HG02763 (cell line): ENCODE results near the gene MROH7.

ENCODE experiments used
- ATAC-seq: cut with Tn5 transposase; IDR thresholded peaks from one replicate; pipeline ENCODE4 v1.9.1; 2021; ENCODE audit warnings: mild to moderate bottlenecking, moderate library complexity; ENCODE audit not compliant: unreplicated experiment

The MROH7 gene

GRCh38 chr1:54640863-54641836 is at the start of gene MROH7:
Gene MROH7 (plus strand): TSS chr1:54641786. CDS start chr1:54652927, 11,141 bp downstream.
- no peak for ATAC-seq

GRCh38 chr1:54593571-54594160 is 47.9 kb upstream of the MROH7 start:
- ATAC-seq = no peak

- ATAC-seq = no peak
Observed at GRCh38 chr1:54594463-54594862, 47.1 kb upstream of the MROH7 start.

GRCh38 chr1:54595956-54596498 is 45.6 kb upstream of the MROH7 start:
- ATAC-seq = no peak

DNA sequence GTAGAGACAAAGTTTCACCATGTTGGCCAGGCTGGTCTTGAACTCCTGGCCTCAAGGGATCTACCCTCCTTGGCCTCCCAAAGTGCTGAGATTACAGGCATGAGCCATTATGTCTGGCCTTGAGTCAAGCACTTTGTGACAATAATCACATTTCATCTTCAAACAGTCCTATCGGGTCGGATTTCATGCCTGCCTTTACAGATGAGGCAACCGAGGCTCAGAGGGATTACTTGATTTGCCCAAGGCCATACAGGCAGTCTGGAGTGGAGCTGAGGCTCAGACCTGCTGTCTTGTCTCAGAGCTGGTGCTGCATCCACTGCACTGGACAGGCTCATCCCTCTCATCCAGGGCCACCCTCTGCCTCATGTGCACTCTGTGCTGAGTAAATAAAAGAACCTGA is 44.8 kb upstream of the MROH7 start:
- ATAC-seq = no peak

DNA sequence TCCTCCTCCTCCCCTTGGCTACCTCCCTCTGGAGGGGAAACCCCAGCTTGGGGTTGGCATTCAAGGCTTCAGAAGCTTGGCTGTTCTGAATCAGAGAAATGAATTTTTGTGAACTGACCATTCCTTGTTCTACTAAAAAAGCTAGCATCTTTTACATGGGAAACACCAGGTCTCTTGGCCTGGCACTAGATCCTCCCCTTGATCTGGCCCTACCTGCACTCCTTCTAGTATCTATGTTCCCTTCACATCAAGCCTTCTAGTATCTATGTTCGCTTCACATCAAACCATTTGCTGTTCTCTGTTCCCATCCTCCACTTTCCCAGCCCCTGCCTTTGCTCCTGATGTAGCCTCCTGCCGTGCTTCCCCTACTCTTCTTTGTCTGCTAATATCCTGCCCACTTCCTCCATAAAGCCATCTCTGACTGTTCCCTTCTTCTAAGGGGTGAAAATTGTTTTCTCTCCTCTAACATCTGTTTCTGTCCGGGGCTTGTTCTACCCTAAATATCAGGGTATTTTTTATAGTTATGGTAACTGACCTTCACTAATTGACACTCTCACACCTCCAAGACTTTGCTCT is 44.0 kb upstream of the MROH7 start:
- ATAC-seq = no peak

GRCh38 chr1:54599211-54599823 is 42.3 kb upstream of the MROH7 start:
- no peak for ATAC-seq

- ATAC-seq = no peak
Observed at GRCh38 chr1:54600947-54601721, 40.5 kb upstream of the MROH7 start.

DNA sequence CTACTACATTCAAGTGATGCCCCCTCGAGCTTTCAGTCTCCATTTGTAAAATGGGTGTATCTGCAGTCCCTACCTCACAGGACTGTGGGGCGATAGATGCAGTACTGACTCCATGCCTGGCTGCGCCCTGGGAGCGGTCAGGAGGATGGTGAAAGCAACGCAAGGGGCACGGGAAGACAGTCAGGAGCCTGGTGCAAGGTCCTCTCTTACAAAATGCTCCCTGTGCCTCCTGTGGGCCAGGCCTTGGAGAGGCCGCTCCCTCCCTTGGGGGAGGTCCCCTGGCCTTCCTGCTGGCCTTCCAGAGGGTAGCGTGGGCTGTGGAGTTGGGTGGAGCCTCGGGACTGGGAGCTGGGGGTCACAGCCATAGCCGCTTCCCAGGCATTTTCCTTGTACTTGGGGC is 39.9 kb upstream of the MROH7 start:
- no peak for ATAC-seq

DNA sequence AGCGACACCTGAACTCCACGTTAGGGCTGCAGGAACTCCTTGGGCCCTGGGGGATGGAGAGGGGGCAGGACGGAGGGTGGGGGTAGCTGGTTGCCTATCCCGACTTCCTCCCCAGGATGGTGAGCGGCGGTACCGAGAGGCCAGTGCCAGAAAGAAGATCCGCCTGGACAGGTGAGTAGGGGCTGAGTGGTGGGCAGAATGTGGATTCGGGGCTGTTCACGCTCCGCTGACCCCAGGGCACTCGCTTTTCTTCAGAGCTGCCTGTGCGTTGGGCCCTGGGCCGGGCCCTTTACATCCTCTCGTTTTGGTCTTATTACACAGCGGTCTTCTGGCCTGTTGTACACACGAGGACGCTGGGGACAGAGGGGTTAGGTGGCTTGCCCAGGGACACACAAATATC is 39.0 kb upstream of the MROH7 start:
- no peak for ATAC-seq

DNA sequence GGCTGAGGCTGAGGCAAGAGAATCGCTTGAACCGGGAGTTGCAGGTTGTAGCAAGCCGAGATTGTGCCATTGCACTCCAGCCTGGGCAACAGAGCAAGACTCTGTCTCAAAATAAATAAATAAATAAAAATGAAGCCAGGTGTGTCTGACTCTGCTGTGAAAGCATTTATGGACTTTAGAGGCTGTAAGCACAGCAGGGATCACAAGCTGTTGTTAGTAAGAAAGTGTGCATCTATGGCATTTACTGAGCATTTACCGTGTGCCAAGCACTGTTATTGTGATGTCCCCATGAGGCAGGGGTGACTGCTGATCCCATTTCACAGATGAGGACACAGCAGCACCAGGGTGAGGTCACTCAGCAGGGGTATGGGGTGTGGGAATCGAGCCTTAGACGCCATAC is 38.3 kb upstream of the MROH7 start:
- no peak for ATAC-seq

DNA sequence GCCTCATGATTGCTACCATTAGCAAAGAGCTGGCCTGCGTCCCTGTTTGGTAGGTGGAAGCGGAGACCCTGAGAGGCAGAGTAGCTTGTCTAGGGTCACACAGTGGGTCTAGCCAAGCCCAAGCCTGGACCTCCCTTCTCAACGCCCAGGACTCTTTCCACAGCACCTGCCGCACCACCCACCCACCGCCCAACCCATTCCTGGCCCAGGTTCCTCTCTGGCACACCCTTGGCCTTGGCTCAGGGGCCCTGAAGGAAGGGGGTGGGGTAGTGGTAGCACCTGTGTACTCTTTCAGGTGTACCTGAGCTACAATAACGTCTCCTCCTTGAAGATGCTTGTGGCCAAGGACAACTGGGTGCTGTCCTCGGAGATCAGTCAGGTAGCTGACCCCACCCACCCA is 37.5 kb upstream of the MROH7 start:
- no peak for ATAC-seq

GRCh38 chr1:54604572-54605370 is 36.8 kb upstream of the MROH7 start:
- ATAC-seq = no peak

- ATAC-seq = no peak
Observed at GRCh38 chr1:54606096-54606989, 35.2 kb upstream of the MROH7 start.

- no peak for ATAC-seq
Observed at GRCh38 chr1:54606990-54607325, 34.6 kb upstream of the MROH7 start.

- no peak for ATAC-seq
Observed at GRCh38 chr1:54607821-54608565, 33.6 kb upstream of the MROH7 start.

- ATAC-seq = no peak
Observed at GRCh38 chr1:54608566-54609230, 32.9 kb upstream of the MROH7 start.
